ENCODE results near the gene PSMB5. TPM values are rescaled to one million over a fixed set of nuclear protein-coding genes. Genes with fewer than 3 reads are reported as not detected.

PSMB5 gene
- total and polyA plus RNA-seq, 2 experiments from 2014 or later, result 124 to 326 TPM

DNA sequence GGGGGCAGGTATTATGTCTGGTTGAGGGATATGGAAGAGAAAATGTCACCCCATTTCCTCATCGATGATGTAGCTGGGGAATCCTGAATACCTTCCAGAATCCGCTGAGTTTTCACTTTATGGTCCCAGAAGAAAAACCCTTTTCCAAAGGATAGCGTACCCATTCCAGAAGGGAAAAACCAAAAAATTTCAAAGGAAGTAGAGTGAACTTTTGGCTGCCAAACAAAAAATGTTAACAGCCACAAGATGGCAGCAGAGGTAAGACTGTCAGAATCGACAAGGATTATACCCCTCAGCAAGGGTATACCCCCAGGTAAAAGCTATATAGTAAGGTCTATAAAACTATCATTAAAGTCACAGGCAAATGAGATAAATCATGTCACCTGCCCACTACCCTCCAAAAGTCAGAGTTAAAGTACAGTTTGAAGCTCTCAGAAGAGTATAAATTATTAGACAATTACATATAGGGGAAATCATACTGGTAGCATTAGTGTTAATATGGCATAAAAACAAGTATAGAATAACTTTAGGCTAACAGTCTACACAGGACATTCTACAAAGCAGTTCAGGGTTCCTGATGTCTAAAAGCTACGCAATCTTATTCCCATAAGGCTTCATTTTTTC, 42.2 kb upstream of the PSMB5 start:
- H3K36me3 ChIP-seq, result peaks cover 65% of the 10 kb centered on the region
- DNase-seq (ENCODE audit: low read depth in 1 of 2, low spot score in 1 of 2), result peak; percentile 52 to 53
- TF ChIP-seq, protein P1, sequence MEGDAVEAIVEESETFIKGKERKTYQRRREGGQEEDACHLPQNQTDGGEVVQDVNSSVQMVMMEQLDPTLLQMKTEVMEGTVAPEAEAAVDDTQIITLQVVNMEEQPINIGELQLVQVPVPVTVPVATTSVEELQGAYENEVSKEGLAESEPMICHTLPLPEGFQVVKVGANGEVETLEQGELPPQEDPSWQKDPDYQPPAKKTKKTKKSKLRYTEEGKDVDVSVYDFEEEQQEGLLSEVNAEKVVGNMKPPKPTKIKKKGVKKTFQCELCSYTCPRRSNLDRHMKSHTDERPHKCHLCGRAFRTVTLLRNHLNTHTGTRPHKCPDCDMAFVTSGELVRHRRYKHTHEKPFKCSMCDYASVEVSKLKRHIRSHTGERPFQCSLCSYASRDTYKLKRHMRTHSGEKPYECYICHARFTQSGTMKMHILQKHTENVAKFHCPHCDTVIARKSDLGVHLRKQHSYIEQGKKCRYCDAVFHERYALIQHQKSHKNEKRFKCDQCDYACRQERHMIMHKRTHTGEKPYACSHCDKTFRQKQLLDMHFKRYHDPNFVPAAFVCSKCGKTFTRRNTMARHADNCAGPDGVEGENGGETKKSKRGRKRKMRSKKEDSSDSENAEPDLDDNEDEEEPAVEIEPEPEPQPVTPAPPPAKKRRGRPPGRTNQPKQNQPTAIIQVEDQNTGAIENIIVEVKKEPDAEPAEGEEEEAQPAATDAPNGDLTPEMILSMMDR (IDR thresholded peaks at IDR 0.05; ENCODE audit: low read depth, low read length), result peak; percentile 71
- H3K9me3 ChIP-seq (ENCODE audit: low read depth), result no peaks in the 10 kb centered on the region
- H3K4me3 ChIP-seq, result no peak overlapping the region
- no peak overlapping the region for H3K27ac ChIP-seq
- no peaks in the 10 kb centered on the region for H3K27me3 ChIP-seq
- H3K4me1 ChIP-seq (ENCODE audit: low read depth), result peaks cover 13% of the 10 kb centered on the region

DNA sequence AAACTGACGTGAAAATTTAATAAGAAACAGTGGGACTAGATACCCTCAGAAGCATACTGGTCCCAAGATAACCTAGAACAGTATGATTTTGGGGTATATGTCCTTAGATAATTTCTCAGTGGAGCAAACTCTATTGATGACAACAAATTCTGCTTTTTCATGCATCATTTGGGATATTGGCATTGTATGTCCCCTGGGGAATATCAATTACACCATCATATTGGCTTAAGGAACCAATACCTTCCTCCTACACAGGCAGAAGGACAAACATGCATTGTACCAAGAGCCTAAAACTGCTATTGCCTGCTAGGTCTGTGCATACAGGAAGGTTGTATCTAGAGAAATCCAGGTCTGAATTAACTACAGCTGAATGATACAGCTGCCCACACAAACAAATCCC, 40.2 kb upstream of the PSMB5 start:
- Histone ChIP-seq H3K9me3 (ENCODE audit: low read depth) (no peaks in the 10 kb centered on the region), H3K27ac (no peak overlapping the region), H3K36me3 (peaks cover 47% of the 10 kb centered on the region), H3K4me3 (no peak overlapping the region), H3K27me3 (no peaks in the 10 kb centered on the region), H3K4me1 (ENCODE audit: low read depth) (peaks cover 18% of the 10 kb centered on the region)
- TF ChIP-seq, protein P1 (IDR thresholded peaks at IDR 0.05; ENCODE audit: low read depth, low read length), result no peak
- no peak for DNase-seq (ENCODE audit: low read depth in 1 of 2, low spot score in 1 of 2)

DNA sequence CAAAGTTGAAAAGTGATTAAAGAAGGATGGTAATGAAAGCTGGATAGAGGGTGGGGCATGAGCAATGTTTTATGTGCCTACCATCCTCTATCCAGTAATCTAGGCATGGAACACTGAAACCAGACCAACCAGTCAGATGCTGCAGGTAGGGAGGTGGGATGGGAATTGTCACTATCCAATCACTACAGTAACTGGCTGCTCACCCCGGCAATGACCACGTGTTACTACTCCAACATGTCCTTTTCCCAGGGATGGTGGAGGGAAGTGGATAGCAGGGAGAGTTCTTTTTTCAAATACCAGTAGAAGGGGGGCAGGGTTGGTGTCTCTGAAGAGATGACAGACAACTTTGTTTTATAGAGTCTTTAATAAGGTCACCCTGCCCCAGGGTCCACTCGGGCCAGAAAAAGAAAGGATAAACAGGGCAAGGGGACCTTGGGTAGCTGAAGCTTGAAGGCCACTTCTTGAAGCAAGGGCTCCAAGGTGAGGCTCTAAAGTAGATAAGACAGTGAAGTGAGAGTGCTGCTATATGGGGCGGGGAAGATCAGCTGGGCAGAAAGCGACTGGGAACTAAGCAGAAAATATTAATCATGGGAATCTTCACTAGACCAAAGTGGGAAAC, 37.3 kb upstream of the PSMB5 start:
- peaks cover 33% of the 10 kb centered on the region for H3K36me3 ChIP-seq
- no peaks in the 10 kb centered on the region for H3K27me3 ChIP-seq
- H3K27ac ChIP-seq, result peak overlapping the region; percentile 90
- TF ChIP-seq, protein P1 (IDR thresholded peaks at IDR 0.05; ENCODE audit: low read depth, low read length), result no peak
- H3K4me1 ChIP-seq (ENCODE audit: low read depth), result peaks cover 25% of the 10 kb centered on the region
- DNase-seq (ENCODE audit: low read depth in 1 of 2, low spot score in 1 of 2), result peak in 1 of 2 donors; percentile 74
- peak overlapping the region; percentile 62 for H3K4me3 ChIP-seq
- H3K9me3 ChIP-seq (ENCODE audit: low read depth), result no peaks in the 10 kb centered on the region

GRCh38 chr14:23071244-23071920, 36.7 kb upstream of the PSMB5 start:
- TF ChIP-seq, protein P1 (IDR thresholded peaks at IDR 0.05; ENCODE audit: low read depth, low read length), result no peak
- Histone ChIP-seq H3K4me3 (peak overlapping the region; percentile 62), H3K27me3 (no peaks in the 10 kb centered on the region), H3K27ac (peak overlapping the region; percentile 90), H3K9me3 (ENCODE audit: low read depth) (no peaks in the 10 kb centered on the region), H3K36me3 (peaks cover 34% of the 10 kb centered on the region), H3K4me1 (ENCODE audit: low read depth) (peaks cover 25% of the 10 kb centered on the region)
- peak; percentile 93 to 96 for DNase-seq (ENCODE audit: low read depth in 1 of 2, low spot score in 1 of 2)

- H3K36me3 ChIP-seq, result peaks cover 32% of the 10 kb centered on the region
- H3K27ac ChIP-seq, result peak overlapping the region; percentile 90
- peaks cover 25% of the 10 kb centered on the region for H3K4me1 ChIP-seq (ENCODE audit: low read depth)
- TF ChIP-seq, protein P1 (IDR thresholded peaks at IDR 0.05; ENCODE audit: low read depth, low read length), result no peak
- no peaks in the 10 kb centered on the region for H3K27me3 ChIP-seq
- peak overlapping the region; percentile 62 for H3K4me3 ChIP-seq
- H3K9me3 ChIP-seq (ENCODE audit: low read depth), result no peaks in the 10 kb centered on the region
- DNase-seq (ENCODE audit: low read depth in 1 of 2, low spot score in 1 of 2), result peak in 1 of 2 donors; percentile 19
Measured at GRCh38 chr14:23070262-23071129, 35.8 kb upstream of the PSMB5 start.
